Raji (cell line): ENCODE data around the gene CLIP1.

Experiments used
- POLR2A ChIP-seq: IDR thresholded peaks from 2 replicates; pipeline ENCODE4 v1.6.1; 2011; ENCODE audit warnings: low read depth, low read length, control low read depth; ENCODE audit not compliant: insufficient read depth

CLIP1 gene

DNA sequence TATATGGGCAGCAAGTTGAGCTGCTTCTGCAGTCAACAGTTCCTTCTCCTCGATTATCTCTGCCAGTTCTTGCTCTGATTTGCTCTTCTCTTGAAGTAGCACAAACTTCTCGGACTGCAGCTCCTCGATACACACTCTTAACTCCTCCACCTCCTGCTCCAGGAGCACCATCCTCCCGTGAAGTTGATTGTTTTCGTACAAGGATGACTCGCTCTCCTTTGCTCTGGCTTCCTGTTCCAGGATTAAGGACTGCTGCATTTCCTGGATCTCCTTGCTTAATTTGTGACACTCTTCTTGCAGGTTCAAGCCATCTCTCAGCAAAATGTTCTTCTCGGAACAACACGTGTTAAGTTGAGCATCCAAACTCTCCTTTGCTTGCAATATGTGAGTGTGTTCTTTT, 100.0 kb downstream of the CLIP1 start:
- no peak for TF ChIP-seq POLR2A

DNA sequence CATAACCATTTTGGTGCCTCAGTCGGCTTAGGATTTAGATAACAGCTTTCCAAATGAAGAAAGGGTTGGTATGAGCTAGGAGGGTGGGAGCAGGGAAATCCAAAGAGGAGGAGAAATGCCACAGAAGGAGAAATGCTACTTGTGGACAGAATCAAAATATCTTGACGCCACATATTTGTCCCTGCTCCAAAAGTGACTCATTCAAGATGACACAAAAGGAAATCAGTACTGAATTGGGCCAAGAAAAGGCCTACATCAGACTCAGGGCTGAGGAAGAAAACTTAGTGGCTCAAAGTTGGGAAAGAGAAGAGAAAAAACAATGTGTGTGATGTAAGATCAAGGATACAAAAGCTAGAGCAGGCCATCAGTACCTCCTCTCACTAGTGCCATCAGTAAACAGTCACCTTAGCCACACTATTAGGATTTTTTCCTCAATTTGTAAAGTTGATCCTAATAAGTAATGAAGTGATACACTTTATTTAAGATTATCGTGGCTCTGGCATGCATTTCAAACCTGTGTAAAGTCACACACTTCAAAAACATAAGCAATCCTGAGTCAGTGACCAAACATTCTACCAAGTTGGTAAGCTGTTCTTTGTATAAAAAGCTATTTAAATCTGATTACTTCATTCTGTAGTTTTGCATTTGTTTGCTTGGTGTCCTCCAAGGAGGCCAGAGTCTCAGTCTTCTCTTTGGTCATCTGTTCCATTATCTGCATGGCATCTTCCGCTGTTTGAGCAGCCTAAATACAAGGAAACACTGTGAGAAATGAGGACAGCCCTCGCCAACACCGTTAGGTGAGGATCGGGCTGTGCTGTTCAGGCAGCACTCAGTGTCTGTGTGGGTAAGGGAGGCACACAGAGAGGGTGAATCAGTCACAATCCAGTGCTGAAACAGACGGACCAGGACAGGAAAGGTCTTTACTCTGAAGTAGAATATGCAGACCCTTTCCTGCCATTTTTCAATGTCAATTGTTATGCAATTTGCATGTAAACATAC, 103.6 kb downstream of the CLIP1 start:
- TF ChIP-seq POLR2A = no peak

DNA sequence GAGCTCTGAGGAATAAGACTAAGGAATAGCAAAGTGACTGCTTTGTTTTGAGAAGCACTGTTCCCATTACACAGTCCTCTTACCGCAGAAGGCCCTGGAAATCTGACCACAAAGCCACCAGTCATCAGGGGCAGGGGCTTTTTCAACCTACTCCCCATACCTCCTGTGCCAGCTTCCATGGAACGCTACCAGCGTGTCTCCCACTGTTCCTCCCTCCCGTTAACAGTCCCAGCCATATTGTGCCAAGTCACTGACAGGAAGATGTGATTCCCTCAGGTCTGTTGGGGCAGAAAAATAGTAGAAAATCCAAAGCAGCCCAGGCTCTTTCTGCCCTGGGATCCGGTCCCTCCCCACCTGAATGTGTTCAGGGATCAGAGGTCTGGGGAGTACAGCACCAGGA, 109.5 kb downstream of the CLIP1 start:
- no peak for TF ChIP-seq POLR2A

DNA sequence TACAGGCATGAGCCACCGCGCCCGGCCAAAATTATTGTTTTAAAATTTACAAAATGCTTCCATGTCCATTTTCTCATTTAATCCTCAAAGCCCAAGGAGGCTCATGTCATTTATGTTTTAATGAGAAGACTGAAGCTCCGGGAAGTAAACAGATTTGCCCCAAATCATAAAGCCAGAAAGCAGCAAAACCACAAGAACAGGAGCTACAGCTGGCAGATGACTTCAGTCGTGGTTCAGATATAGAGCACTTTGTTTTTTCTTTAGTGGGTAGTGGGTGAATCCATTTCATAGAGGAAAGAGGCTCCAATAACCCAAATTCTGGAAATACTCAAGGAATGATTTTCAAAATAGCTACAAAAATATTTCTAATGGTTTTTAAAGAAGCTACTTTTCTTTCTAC, 110.8 kb downstream of the CLIP1 start:
- TF ChIP-seq POLR2A = no peak

DNA sequence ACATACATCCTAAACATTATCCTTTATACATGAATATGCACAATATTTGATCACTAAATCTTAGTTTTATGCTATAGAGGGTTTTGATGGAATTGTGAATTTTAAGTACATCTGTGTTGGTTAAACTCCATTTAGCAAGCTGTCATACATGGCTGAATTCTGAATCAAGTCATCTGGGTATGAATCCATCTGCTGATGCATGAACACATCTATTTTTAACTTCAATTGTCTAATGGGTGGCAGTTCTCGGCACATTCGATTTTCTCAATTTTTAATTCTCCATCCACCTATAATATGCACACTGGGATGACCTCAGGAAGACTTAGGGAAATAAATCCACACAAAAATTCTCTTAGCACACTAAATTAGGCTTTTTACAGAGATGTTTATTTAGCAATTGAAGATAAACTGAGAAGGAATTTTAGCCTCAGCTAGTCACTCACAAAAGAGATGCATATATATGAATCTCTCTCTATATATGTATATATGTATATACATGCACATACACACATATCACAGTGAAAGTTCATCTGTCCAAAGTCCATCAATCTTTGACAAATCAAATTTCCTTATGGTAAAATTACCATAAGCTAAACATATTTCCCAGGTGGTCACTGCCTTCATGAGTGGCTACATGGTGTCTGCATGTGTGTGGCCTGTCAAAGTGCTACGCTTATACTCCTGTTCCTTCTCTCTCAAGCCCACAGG, 111.7 kb downstream of the CLIP1 start:
- TF ChIP-seq POLR2A = no peak

DNA sequence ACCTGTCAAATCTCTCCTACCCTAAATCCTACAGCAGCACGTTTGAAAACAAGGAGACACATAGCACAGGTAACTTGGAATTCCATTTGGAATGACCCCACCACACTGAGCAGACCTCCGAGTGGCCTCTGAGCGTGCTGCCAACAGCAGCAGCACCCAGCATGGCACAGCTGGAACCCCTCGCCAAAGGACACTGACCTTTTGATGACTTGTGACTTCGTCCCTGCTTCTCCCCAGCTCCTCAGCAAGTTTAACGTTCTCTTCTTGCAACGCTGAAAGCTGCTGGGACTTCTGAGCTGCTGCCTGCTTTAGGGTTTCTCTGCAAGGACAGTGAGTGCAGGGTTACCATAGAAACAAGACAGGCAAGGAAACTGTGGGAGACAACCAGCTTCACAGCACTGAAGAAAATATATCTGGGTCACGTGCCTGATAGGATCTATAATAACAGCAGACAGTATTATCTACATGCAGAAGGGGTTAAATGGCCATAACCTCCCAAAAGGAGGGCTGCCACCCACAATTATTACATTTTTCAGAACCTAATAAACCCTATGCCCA, 112.8 kb downstream of the CLIP1 start:
- no peak for TF ChIP-seq POLR2A

DNA sequence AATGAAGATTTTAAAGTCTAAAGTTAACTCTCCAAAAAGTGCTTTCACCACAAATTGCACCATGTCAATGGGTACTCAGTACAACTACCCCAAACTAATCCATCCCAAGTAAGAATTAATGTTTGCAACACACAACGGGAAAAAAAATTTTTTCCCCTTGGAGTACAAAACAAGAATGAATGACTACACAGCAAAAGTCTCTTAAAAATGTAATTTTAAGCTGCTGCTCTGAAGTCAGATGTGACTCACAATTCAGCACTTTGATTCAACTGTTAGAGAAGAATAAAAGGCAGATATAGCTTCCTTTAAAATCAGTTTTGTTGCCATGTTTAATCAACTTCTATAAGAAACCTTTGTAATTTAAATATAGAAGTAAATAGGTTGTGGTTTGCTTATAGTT, 113.7 kb downstream of the CLIP1 start:
- no peak for TF ChIP-seq POLR2A

DNA sequence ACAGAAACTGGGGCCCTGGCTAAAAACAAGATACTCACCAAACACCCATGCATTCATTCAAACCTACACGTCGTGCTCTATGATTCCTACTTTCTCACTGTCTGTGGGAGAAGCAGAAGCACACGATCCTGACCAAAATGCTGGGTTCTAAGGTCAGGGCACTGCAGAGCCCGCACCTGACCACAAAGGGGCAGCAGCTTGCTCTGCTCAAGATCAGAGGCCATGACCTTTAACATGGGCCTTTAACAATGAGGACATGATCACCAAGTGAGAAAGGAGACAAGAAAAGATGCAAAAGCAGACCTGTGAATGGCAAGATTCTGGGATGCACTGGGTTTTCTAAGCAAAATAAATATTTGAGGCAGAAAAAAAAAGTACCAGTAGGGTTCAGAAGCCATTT, 116.1 kb downstream of the CLIP1 start:
- no peak for TF ChIP-seq POLR2A

DNA sequence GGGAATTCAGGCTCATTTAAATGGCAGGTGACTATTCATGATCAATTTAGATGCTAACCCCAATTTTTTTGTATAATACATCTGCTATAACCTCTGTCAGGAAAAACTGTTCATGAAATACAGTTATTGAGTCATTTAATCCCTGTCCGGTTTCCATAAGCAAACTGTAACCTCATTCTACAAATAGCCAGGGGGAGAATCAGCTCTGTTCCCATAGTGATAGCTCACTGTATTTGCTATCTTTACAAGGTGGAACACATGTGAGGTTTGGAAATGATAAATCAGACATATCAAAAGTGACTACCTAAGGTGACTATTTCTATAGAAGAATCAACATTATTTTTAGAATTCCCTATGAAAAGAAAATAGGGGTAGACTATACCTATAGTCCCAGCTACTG, 117.5 kb downstream of the CLIP1 start:
- no peak for TF ChIP-seq POLR2A

DNA sequence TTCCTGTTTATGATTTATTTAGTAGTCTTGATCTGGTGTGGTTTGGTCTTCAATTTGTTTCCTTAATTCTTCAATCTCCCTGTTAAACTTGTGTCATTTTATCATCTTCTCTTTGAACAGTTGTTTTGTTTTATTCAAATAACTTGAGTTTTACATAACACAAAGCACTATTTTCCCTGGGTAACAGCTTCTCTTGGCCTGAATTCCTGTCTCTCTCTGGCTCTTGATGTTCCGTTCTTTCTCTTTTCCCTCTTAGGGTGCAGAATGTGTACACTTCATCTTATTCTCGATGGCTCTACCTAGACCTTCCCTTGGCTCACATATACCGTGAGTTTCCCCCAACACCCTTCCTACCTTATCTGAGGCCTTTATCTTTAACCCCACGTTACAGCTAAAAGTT, 119.4 kb downstream of the CLIP1 start:
- TF ChIP-seq POLR2A = no peak

DNA sequence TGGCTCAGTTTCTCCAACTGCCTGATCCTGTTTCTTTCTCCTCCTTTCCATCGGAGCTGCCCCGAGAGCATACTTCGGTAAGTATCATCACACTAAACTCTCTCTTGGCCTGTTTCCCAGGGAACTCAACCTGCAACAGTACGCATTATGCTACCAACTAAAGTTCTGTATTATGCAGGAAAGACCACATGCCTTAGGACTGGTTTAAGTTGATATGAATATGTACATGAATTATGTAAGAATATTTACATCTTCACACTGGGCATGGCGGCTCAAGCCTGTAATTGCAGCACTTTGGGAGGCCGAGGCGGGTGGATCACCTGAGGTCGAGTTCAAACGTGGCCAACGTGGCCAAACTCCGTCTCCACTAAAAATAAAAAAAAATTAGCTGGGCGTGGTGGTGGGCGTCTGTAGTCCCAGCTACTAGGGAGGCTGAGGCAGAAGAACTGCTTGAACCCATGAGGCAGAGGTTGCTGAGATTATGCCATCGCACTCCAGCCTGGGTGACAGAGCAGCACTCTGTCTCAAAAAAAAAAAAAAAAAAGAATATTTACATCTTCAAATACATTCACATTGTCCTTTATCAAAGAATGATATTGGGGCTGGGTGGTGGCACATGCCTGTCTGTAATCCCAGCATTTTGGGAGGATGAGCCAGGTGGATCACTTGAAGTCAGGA, 124.3 kb downstream of the CLIP1 start:
- no peak for TF ChIP-seq POLR2A

DNA sequence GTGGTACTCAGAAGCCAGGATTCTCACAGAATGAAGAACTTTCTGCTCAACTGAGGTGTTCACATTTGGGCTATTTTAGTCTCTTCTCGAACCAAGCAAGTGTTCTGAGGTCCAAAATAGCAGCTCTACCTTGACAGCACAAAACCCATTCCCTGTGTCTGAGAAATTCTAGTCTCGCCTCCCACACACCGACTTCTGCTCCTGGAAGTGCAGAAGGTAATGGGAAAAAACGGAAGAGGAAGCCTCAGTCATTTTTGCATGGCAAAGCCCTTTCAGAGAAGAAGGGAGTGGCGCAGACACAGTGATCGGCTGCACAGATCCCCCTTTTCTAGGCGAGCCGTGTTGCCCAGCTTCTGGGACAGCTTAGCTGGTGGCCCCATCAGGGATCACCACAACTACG, 125.0 kb downstream of the CLIP1 start:
- TF ChIP-seq POLR2A = no peak

DNA sequence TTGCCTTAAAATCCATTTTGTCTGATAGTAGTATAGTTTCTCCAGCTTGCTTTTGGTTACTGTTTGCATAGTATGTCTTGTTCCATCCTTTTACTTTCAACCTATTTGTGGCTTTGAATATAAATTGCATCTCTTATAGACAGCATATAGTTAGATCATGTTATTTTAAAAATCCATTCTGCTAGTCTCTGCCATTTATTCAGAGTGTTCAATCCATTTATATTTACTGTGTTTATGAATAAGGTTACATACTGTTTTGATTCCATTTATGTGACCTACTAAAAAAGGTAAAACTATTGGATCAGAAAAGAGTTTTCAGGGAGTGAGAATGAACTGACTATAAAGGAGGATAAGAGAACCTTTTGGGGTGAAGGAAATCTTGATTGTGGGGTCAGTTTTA, 126.6 kb downstream of the CLIP1 start:
- no peak for TF ChIP-seq POLR2A

DNA sequence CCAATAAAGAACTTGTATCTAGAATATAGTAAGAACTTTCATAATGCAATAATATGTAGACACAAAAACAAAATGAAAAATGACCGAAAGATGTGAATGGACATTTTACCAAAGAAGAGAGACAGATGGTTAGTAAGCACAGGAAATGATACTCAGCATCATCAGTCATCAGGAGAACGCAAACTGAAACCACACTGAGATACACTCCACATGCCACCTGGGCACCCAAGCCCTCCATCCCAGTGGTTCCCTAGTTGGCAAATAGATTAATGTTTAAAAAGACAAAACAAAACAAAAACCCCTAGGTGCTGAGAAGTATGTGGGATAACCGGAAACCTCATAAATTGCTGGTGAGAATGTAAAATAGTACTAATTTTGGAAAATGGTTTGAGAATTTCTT, 129.4 kb downstream of the CLIP1 start:
- TF ChIP-seq POLR2A = no peak

DNA sequence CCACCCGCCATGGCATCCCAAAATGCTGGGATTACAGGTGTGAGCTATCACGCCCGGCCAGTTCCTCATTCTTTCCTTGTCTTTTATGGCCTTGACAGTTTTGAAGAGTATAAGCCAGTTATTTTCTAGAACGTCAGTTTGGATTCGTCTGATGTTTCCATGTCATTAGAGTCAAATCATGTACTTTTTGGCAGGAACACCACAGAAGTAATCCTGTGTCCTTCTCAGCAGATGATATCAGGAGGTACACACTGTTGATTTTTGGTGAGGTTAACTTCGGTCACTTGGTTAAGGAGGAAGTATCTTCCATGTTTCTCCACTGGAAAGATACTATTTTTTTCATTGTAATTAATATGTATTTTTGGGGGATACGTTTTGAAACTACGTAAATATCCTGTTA, 131.0 kb downstream of the CLIP1 start:
- TF ChIP-seq POLR2A = no peak
